Loucy (cell line): ENCODE measurements around the gene UCHL5.

Experiments
- H2AFZ ChIP-seq: fragments of 200-600 bp; sonication (generic); 2 replicates; pipeline ENCODE4 v1.6.0; 2016; ENCODE audit warnings: antibody characterized with exemption, mild to moderate bottlenecking, low read length, moderate library complexity
- H3F3A ChIP-seq: fragments of 200-600 bp; 2 replicates; pipeline ENCODE4 v1.6.0; 2016; ENCODE audit warnings: antibody characterized with exemption, low read depth, mild to moderate bottlenecking
- H3K27me3 ChIP-seq: fragments of 200-600 bp; sonication (generic); 2 replicates; pipeline ENCODE4 v1.6.1; 2014; ENCODE audit warnings: low read length, mild to moderate bottlenecking; ENCODE audit not compliant: insufficient read depth, poor library complexity, severe bottlenecking
- H3K36me3 ChIP-seq: fragments of 200-600 bp; sonication (generic); 2 replicates; pipeline ENCODE4 v1.6.1; 2016; ENCODE audit warnings: low read length; ENCODE audit not compliant: insufficient read depth
- H3K4me1 ChIP-seq: fragments of 200-600 bp; sonication (generic); 2 replicates; pipeline ENCODE4 v1.5.1; 2014; ENCODE audit warnings: low read length, mild to moderate bottlenecking; ENCODE audit not compliant: insufficient read depth, poor library complexity, severe bottlenecking
- H3K4me2 ChIP-seq: fragments of 200-600 bp; sonication (generic); 2 replicates; pipeline ENCODE4 v1.6.0; 2014; ENCODE audit warnings: antibody characterized with exemption, low read length, low read depth, mild to moderate bottlenecking; ENCODE audit not compliant: poor library complexity, severe bottlenecking
- H3K4me3 ChIP-seq: fragments of 200-600 bp; sonication (generic); 2 replicates; pipeline ENCODE4 v1.5.1; 2014; ENCODE audit warnings: low read length, mild to moderate bottlenecking, mixed read lengths; ENCODE audit not compliant: poor library complexity, severe bottlenecking
- H3K79me2 ChIP-seq: fragments of 200-600 bp; sonication (generic); 2 replicates; pipeline ENCODE4 v1.6.1; 2014; ENCODE audit warnings: low read length; ENCODE audit not compliant: insufficient read depth
- H3K9ac ChIP-seq: fragments of 200-600 bp; sonication (generic); 2 replicates; pipeline ENCODE4 v1.6.0; 2014; ENCODE audit warnings: mild to moderate bottlenecking, low read depth, low read length, moderate library complexity; ENCODE audit not compliant: poor library complexity, severe bottlenecking
- H3K9me2 ChIP-seq: fragments of 200-600 bp; sonication (generic); replicated peaks from 2 replicates; pipeline ENCODE4 v1.6.1; 2016; ENCODE audit warnings: low read depth, low read length, mixed read lengths
- H3K9me3 ChIP-seq: fragments of 200-600 bp; sonication (generic); 2 replicates; pipeline ENCODE4 v1.6.1; 2014; ENCODE audit warnings: mild to moderate bottlenecking, antibody characterized with exemption, low read length, low read depth; ENCODE audit not compliant: insufficient read depth
- H4K20me1 ChIP-seq: fragments of 200-600 bp; sonication (generic); 2 replicates; pipeline ENCODE4 v1.6.0; 2014; ENCODE audit warnings: antibody characterized with exemption, low read length, mild to moderate bottlenecking; ENCODE audit not compliant: insufficient read depth, poor library complexity, severe bottlenecking
- EZH2phosphoT487 ChIP-seq: fragments of 200-600 bp; IDR thresholded peaks from 2 replicates; pipeline ENCODE4 v1.6.1; 2018; ENCODE audit warnings: antibody characterized with exemption, mild to moderate bottlenecking, moderate library complexity, borderline replicate concordance
- TF ChIP-seq, protein P1 (sequence below): fragments of 200-600 bp; sonication (generic); conservative IDR thresholded peaks from 2 replicates; pipeline ENCODE4 v1.5.1; 2014; ENCODE audit warnings: mild to moderate bottlenecking, antibody characterized with exemption, low read length

Gene UCHL5

DNA sequence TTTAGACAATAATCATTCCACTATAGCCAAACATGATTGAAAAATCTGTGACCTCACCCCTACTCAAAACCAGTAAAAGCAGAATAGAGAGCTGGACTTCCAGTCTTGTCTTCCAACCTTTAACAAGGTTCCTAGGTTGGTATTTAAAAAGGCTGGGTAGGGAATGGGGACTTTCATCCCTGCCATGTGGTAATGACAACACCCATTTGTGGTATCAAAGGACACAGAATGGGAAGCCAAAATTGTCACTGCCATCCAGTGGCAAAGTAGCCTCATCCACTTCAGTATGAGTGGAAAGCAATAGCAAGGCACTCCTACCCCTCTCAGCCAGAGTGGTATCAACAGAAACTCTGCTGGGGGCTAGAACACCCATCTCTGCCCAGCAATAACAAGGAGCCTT, 33.9 kb downstream of the UCHL5 start:
- Histone ChIP-seq H3K4me2 (no peak overlapping the region), H3K79me2 (peaks cover 6% of the 10 kb centered on the region; the same call in 1 of the 2 replicates), H3K36me3 (peaks cover 50% of the 10 kb centered on the region), H4K20me1 (peaks cover 4% of the 10 kb centered on the region), H3K27me3 (no peaks in the 10 kb centered on the region), H3K9ac (no peak overlapping the region), H3K9me3 (no peaks in the 10 kb centered on the region), H2AFZ (no peak overlapping the region), H3F3A (no peaks in the 10 kb centered on the region), H3K4me1 (no peaks in the 10 kb centered on the region), H3K9me2 (no peaks in the 10 kb centered on the region), H3K4me3 (no peak overlapping the region)
- no peak for TF ChIP-seq EZH2phosphoT487
- TF ChIP-seq, protein P1, sequence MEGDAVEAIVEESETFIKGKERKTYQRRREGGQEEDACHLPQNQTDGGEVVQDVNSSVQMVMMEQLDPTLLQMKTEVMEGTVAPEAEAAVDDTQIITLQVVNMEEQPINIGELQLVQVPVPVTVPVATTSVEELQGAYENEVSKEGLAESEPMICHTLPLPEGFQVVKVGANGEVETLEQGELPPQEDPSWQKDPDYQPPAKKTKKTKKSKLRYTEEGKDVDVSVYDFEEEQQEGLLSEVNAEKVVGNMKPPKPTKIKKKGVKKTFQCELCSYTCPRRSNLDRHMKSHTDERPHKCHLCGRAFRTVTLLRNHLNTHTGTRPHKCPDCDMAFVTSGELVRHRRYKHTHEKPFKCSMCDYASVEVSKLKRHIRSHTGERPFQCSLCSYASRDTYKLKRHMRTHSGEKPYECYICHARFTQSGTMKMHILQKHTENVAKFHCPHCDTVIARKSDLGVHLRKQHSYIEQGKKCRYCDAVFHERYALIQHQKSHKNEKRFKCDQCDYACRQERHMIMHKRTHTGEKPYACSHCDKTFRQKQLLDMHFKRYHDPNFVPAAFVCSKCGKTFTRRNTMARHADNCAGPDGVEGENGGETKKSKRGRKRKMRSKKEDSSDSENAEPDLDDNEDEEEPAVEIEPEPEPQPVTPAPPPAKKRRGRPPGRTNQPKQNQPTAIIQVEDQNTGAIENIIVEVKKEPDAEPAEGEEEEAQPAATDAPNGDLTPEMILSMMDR, result no peak

DNA sequence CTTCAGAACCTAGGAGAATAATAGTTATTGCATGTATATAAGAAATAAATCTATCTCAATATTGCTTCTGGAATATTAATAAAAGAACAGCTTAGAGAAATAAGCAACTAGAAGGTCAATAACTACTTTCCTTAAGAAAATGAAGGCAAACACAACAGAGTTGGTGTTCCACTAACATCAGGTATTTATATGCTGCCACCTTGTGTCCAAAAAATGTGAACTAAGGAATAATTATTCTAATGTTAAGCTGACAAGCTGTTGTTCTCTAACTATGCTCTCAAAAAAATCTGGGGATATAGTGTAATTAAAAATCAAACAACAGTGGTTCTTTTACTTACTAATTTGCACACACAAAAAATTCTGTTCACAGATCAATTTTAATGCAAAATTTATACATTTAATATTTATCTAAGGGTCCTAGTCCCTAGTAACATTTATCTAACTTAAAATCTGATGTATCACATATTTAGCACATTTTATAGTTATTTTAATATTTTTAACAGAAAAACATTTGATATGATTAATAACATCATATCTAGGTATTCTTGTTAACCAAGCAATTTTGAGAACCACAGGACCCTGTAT, 39.6 kb downstream of the UCHL5 start:
- no peaks in the 10 kb centered on the region for H3K27me3 ChIP-seq
- peaks cover 44% of the 10 kb centered on the region for H3K36me3 ChIP-seq
- no peak overlapping the region for H3K4me3 ChIP-seq
- H3K9me3 ChIP-seq, result no peaks in the 10 kb centered on the region
- TF ChIP-seq EZH2phosphoT487, result no peak
- TF ChIP-seq, protein P1, result peak; percentile 70
- H4K20me1 ChIP-seq, result peaks cover 4% of the 10 kb centered on the region
- no peaks in the 10 kb centered on the region for H3K4me1 ChIP-seq
- no peak overlapping the region for H3K4me2 ChIP-seq
- H3K9ac ChIP-seq, result no peak overlapping the region
- no peak overlapping the region for H2AFZ ChIP-seq
- no peaks in the 10 kb centered on the region for H3K79me2 ChIP-seq
- H3F3A ChIP-seq, result no peaks in the 10 kb centered on the region
- no peaks in the 10 kb centered on the region for H3K9me2 ChIP-seq

DNA sequence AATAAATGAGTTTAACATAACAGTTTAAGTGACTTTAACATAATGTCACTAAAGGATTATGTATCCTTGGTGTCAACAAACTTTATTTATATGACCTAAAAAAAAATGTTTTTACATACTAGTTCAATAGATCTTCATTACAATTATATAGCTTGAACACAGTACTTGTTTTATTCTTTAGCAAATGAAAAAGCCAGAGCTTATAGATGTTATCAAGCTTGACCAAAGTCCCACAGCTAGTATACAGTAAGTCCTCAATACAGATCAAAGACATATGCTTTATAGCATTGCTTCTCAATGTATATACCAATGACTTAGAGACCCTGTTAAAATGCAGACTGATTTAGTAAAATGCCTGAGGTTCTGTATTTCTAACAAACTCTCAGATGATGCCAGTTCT, 42.4 kb downstream of the UCHL5 start:
- Histone ChIP-seq H3K36me3 (peaks cover 26% of the 10 kb centered on the region; the same call in 1 of the 2 replicates), H3K9me2 (no peaks in the 10 kb centered on the region), H3K9me3 (no peaks in the 10 kb centered on the region)

More for the DNA sequence above, 42.4 kb downstream of the UCHL5 start:
- H3K4me1 ChIP-seq, result no peaks in the 10 kb centered on the region
- H3F3A ChIP-seq, result no peaks in the 10 kb centered on the region
- no peak overlapping the region for H2AFZ ChIP-seq
- TF ChIP-seq, protein P1, result no peak
- no peak for TF ChIP-seq EZH2phosphoT487
- no peaks in the 10 kb centered on the region for H3K27me3 ChIP-seq
- no peak overlapping the region for H3K4me2 ChIP-seq
- H3K4me3 ChIP-seq, result no peak overlapping the region
- no peaks in the 10 kb centered on the region for H3K79me2 ChIP-seq
- H3K9ac ChIP-seq, result no peak overlapping the region
- no peaks in the 10 kb centered on the region for H4K20me1 ChIP-seq
